ENCODE results near the gene STYXL2.

Gene STYXL2

DNA sequence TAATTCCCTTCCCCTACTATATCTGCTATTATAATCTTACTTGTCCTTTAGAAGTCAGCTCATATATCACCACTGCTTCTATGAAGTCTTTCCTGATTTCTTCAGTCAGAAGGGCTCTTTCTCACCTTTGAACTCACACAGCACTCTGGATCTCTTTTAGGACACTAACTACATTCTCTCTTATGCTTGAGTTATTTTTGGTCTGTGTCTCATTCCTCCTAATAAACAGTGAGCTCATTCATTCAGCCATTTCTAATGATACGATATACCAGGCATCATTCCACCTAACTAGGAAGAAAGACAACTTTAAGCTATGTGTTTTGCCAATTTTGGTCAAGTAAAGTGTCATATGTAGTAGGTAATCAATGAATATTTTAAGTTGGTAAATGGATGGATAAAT, 1.2 kb upstream of the STYXL2 start:
- TF ChIP-seq, protein P1, sequence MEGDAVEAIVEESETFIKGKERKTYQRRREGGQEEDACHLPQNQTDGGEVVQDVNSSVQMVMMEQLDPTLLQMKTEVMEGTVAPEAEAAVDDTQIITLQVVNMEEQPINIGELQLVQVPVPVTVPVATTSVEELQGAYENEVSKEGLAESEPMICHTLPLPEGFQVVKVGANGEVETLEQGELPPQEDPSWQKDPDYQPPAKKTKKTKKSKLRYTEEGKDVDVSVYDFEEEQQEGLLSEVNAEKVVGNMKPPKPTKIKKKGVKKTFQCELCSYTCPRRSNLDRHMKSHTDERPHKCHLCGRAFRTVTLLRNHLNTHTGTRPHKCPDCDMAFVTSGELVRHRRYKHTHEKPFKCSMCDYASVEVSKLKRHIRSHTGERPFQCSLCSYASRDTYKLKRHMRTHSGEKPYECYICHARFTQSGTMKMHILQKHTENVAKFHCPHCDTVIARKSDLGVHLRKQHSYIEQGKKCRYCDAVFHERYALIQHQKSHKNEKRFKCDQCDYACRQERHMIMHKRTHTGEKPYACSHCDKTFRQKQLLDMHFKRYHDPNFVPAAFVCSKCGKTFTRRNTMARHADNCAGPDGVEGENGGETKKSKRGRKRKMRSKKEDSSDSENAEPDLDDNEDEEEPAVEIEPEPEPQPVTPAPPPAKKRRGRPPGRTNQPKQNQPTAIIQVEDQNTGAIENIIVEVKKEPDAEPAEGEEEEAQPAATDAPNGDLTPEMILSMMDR (IDR thresholded peaks at IDR 0.05; ENCODE audit: insufficient read depth, low read depth, low read length, missing control alignments), result no peak
- H3K4me3 ChIP-seq (ENCODE audit: low read depth, low read length), result no peak overlapping the region
- no peak for DNase-seq (ENCODE audit: low read depth)

DNA sequence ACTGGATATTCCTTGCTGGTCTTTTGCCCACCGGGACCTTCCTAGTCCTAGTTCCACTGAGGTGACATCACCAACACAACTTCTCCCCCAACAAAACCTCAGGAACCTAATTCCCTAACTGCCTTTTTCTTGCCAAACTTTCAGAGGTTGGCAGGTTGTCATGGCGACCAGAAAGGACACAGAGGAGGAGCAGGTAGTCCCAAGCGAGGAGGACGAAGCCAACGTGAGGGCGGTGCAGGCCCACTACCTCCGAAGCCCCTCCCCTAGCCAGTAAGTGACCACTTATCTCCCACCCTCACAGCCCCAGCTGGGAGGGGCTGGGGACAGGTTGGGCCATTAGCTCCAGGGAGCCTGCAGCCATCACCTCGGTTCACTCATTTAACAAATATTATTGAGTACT, 815 bp downstream of the STYXL2 start:
- DNase-seq (ENCODE audit: low read depth), result no peak
- TF ChIP-seq, protein P1 (IDR thresholded peaks at IDR 0.05; ENCODE audit: insufficient read depth, low read depth, low read length, missing control alignments), result no peak
- H3K4me3 ChIP-seq (ENCODE audit: low read depth, low read length), result no peak overlapping the region

DNA sequence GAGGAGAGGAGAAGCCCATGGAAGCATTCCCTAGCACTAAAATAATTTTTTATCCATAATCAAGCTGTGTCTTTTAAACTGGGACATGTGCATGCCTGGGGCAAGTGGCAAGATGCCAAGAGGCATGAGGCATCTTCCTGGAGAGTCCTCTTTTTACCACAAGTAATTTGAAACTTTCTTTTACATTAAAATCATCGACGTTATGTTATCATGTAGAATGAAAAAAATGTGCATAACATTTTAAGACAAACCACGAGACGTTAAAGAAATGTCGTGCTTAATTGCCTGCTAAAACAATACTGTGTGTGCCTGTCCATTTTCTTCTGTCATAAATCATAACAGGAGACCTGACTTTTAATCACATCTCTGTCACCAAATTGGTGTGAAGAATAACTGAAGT, 1.5 kb downstream of the STYXL2 start:
- no peak for DNase-seq (ENCODE audit: low read depth)
- H3K4me3 ChIP-seq (ENCODE audit: low read depth, low read length), result no peak overlapping the region
- TF ChIP-seq, protein P1 (IDR thresholded peaks at IDR 0.05; ENCODE audit: insufficient read depth, low read depth, low read length, missing control alignments), result no peak

DNA sequence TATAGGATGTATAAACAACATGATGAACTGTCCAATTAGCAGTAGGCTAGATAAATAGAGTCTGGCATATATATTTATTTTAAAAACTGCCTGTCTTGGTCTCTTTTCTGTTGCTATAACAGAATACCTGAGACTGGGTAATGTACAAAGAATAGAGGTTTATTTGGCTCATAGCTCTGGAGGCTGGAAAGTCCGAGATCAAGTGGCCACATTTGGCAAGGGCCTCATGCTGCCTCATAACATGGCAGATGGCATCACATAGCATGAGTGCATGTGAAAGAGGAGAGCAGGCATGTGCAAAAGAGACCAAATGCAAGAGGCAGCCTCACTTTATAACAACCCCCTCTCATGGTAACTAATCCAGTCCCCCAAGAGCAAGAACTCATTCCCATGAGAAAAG, 6.0 kb downstream of the STYXL2 start:
- DNase-seq (ENCODE audit: low read depth), result no peak
- TF ChIP-seq, protein P1 (IDR thresholded peaks at IDR 0.05; ENCODE audit: insufficient read depth, low read depth, low read length, missing control alignments), result no peak
- H3K4me3 ChIP-seq (ENCODE audit: low read depth, low read length), result no peak overlapping the region

DNA sequence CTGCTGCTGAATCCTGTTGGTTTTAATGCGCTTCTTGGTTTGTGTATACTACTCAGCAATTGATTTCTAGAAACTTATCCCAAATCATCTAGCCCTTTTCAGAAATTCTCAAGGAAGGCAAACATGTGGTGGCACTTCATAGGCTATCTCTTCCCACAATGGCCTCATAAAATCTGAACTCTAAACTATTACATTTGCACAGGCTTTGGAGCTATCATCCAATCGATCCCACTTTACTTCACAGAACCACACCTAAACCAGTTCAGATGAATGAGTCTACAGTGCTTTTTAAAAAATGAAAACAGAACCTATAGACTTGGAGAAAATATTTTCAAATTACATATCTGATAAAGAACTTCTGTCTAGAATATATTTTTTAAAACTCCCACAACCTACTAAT, 6.9 kb downstream of the STYXL2 start:
- no peak overlapping the region for H3K4me3 ChIP-seq (ENCODE audit: low read depth, low read length)
- TF ChIP-seq, protein P1 (IDR thresholded peaks at IDR 0.05; ENCODE audit: insufficient read depth, low read depth, low read length, missing control alignments), result no peak
- no peak for DNase-seq (ENCODE audit: low read depth)

DNA sequence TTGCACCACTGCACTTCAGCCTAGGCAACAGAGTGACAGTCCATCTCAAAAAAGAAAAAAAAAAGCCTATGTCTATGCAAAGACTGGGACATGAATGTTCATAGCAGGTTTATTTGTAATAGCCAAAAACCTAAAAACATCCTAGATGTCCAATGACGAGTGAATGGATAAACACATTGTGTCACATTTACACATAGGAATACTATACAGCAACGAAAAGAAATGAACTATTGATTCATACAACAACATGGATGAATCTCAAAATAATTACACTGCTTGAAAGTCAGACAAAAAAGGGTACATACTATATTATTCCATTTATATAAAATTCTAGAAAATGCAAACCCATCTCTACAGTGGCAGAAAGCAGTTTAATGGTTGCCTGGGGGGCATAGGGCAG, 7.9 kb downstream of the STYXL2 start:
- no peak for DNase-seq (ENCODE audit: low read depth)
- no peak overlapping the region for H3K4me3 ChIP-seq (ENCODE audit: low read depth, low read length)
- TF ChIP-seq, protein P1 (IDR thresholded peaks at IDR 0.05; ENCODE audit: insufficient read depth, low read depth, low read length, missing control alignments), result no peak

DNA sequence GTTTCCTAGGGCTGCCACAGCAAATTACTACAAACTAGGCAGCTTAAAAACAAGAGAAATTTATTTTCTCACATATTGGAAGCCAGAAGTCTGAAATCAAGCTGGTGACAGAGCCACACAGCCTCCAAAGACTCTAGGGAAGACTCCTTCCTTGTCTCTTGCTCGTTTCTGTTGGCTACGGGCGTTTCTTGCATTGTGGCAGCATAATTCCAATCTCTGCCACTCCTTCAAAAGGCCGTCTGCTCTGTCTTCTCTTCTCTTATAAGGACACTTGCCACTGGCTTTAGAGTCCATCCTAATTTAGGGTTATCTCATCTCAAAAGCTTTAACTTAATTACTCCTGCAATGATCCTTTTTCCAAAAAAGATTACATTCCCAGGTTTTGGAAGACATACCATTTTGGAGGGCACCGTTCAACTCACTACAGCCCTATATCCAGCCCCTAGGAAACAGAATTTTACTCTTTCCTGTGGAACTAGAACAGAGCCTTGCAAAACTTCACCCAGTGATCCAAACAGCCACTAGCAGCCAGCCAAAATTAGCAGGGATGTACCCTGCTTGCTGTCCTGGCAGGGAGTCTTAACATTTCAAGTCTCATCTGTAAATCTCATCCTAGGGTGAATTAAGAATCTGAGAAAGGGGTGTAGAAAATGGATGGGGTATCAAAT, 9.2 kb downstream of the STYXL2 start:
- H3K4me3 ChIP-seq (ENCODE audit: low read depth, low read length), result no peak overlapping the region
- no peak for DNase-seq (ENCODE audit: low read depth)
- TF ChIP-seq, protein P1 (IDR thresholded peaks at IDR 0.05; ENCODE audit: insufficient read depth, low read depth, low read length, missing control alignments), result no peak
